Measurements from ENCODE around the gene FBXW7. TPM values are rescaled to one million over a fixed set of nuclear protein-coding genes. Genes with fewer than 3 reads are reported as not detected.

The FBXW7 gene
- polyA plus RNA-seq, 1 donor from 2014 or later = 55.7 TPM

DNA sequence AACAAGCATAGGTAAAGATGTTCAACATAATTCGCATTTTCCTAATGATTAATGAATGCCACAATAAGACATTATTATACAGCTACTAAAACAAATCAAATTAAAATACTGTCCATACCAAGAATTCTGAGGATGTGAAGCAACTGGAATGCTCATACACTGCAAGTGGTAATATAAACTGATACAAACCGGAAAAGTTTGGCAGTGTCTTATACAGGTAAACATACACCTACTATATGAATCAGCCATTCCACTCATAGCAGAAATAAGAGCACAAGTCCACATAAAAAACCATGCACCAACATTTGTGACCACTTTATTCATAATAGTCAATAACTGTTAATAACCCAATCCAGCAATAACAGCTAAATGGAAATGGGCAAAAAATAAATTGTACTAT, 79.3 kb downstream of the FBXW7 start:
- TF ChIP-seq TAF1 (IDR thresholded peaks at IDR 0.05; ENCODE audit: low read depth) = no peak
- TF ChIP-seq, protein P1, sequence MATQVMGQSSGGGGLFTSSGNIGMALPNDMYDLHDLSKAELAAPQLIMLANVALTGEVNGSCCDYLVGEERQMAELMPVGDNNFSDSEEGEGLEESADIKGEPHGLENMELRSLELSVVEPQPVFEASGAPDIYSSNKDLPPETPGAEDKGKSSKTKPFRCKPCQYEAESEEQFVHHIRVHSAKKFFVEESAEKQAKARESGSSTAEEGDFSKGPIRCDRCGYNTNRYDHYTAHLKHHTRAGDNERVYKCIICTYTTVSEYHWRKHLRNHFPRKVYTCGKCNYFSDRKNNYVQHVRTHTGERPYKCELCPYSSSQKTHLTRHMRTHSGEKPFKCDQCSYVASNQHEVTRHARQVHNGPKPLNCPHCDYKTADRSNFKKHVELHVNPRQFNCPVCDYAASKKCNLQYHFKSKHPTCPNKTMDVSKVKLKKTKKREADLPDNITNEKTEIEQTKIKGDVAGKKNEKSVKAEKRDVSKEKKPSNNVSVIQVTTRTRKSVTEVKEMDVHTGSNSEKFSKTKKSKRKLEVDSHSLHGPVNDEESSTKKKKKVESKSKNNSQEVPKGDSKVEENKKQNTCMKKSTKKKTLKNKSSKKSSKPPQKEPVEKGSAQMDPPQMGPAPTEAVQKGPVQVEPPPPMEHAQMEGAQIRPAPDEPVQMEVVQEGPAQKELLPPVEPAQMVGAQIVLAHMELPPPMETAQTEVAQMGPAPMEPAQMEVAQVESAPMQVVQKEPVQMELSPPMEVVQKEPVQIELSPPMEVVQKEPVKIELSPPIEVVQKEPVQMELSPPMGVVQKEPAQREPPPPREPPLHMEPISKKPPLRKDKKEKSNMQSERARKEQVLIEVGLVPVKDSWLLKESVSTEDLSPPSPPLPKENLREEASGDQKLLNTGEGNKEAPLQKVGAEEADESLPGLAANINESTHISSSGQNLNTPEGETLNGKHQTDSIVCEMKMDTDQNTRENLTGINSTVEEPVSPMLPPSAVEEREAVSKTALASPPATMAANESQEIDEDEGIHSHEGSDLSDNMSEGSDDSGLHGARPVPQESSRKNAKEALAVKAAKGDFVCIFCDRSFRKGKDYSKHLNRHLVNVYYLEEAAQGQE (IDR thresholded peaks at IDR 0.05; ENCODE audit: borderline replicate concordance) = no peak
- no peak for TF ChIP-seq EP300 (conservative IDR thresholded peaks at IDR 0.05; ENCODE audit: poor library complexity, severe bottlenecking)
- no peak for TF ChIP-seq POLR2AphosphoS5 (IDR thresholded peaks at IDR 0.05)
- TF ChIP-seq MXI1 (conservative IDR thresholded peaks at IDR 0.05; ENCODE audit: poor library complexity, severe bottlenecking) = no peak
- TF ChIP-seq, protein P2, sequence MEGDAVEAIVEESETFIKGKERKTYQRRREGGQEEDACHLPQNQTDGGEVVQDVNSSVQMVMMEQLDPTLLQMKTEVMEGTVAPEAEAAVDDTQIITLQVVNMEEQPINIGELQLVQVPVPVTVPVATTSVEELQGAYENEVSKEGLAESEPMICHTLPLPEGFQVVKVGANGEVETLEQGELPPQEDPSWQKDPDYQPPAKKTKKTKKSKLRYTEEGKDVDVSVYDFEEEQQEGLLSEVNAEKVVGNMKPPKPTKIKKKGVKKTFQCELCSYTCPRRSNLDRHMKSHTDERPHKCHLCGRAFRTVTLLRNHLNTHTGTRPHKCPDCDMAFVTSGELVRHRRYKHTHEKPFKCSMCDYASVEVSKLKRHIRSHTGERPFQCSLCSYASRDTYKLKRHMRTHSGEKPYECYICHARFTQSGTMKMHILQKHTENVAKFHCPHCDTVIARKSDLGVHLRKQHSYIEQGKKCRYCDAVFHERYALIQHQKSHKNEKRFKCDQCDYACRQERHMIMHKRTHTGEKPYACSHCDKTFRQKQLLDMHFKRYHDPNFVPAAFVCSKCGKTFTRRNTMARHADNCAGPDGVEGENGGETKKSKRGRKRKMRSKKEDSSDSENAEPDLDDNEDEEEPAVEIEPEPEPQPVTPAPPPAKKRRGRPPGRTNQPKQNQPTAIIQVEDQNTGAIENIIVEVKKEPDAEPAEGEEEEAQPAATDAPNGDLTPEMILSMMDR (IDR thresholded peaks at IDR 0.05; ENCODE audit: poor library complexity, severe bottlenecking) = no peak
- TF ChIP-seq EZH2 (IDR thresholded peaks at IDR 0.05; ENCODE audit: borderline replicate concordance, insufficient read depth, low read length, poor library complexity, severe bottlenecking) = no peak
- TF ChIP-seq SMC3 (conservative IDR thresholded peaks at IDR 0.05; ENCODE audit: poor library complexity) = no peak
- no peak for TF ChIP-seq RAD21 (conservative IDR thresholded peaks at IDR 0.05)
- Histone ChIP-seq H3K27me3 (ENCODE audit: insufficient read depth, low read depth, low read length) (no peaks in the 10 kb centered on the region), H3K9ac (ENCODE audit: low read length) (no peak overlapping the region), H3K27ac (ENCODE audit: low read length) (no peak overlapping the region), H3F3A (ENCODE audit: insufficient read depth, low read length, poor library complexity, severe bottlenecking) (no peaks in the 10 kb centered on the region), H4K20me1 (ENCODE audit: insufficient read depth) (no peaks in the 10 kb centered on the region), H3K4me3 (ENCODE audit: low read length) (no peak overlapping the region), H3K4me2 (ENCODE audit: low read length) (no peak overlapping the region), H3K9me3 (ENCODE audit: low read length) (no peaks in the 10 kb centered on the region), H3K36me3 (ENCODE audit: insufficient read depth, low read length) (no peaks in the 10 kb centered on the region), H2AFZ (ENCODE audit: low read depth, low read length) (no peak overlapping the region), H3K79me2 (replicated peaks; ENCODE audit: insufficient read depth, low read length) (peaks cover 15% of the 10 kb centered on the region), H3K9me2 (ENCODE audit: insufficient read depth, low read length) (no peaks in the 10 kb centered on the region)

DNA sequence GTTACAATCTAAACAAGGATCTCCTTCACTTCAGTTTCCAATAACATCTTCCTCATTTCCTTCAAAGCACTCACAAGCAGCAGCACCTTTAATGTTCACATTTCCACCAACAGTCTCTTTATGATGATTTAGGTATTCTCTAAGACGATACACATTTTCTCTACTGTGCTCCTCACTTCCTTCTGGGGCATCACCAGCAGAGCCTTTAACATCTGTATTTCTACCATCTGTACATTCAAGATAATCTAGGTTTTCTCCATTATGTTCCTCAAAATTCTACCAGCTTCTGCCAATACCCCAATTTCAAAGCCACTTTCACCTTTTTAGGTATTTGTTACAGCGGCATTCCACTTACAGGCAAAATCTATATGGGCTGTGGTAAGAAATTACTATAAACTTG, 80.6 kb downstream of the FBXW7 start:
- Histone ChIP-seq H3K9me3 (ENCODE audit: low read length) (no peaks in the 10 kb centered on the region), H3K9ac (ENCODE audit: low read length) (no peak overlapping the region), H3K27me3 (ENCODE audit: insufficient read depth, low read depth, low read length) (no peaks in the 10 kb centered on the region), H3K79me2 (replicated peaks; ENCODE audit: insufficient read depth, low read length) (peaks cover 15% of the 10 kb centered on the region), H4K20me1 (ENCODE audit: insufficient read depth) (no peaks in the 10 kb centered on the region), H2AFZ (ENCODE audit: low read depth, low read length) (no peak overlapping the region), H3K27ac (ENCODE audit: low read length) (no peak overlapping the region), H3F3A (ENCODE audit: insufficient read depth, low read length, poor library complexity, severe bottlenecking) (no peaks in the 10 kb centered on the region), H3K4me3 (ENCODE audit: low read length) (no peak overlapping the region), H3K36me3 (ENCODE audit: insufficient read depth, low read length) (no peaks in the 10 kb centered on the region), H3K4me2 (ENCODE audit: low read length) (no peak overlapping the region), H3K9me2 (ENCODE audit: insufficient read depth, low read length) (no peaks in the 10 kb centered on the region)
- no peak for TF ChIP-seq RAD21 (conservative IDR thresholded peaks at IDR 0.05)
- no peak for TF ChIP-seq EP300 (conservative IDR thresholded peaks at IDR 0.05; ENCODE audit: poor library complexity, severe bottlenecking)
- no peak for TF ChIP-seq MXI1 (conservative IDR thresholded peaks at IDR 0.05; ENCODE audit: poor library complexity, severe bottlenecking)
- no peak for TF ChIP-seq SMC3 (conservative IDR thresholded peaks at IDR 0.05; ENCODE audit: poor library complexity)
- TF ChIP-seq EZH2 (IDR thresholded peaks at IDR 0.05; ENCODE audit: borderline replicate concordance, insufficient read depth, low read length, poor library complexity, severe bottlenecking) = no peak
- TF ChIP-seq POLR2AphosphoS5 (IDR thresholded peaks at IDR 0.05) = no peak
- TF ChIP-seq TAF1 (IDR thresholded peaks at IDR 0.05; ENCODE audit: low read depth) = no peak
- TF ChIP-seq, protein P1 (IDR thresholded peaks at IDR 0.05; ENCODE audit: borderline replicate concordance) = no peak
- TF ChIP-seq, protein P2 (IDR thresholded peaks at IDR 0.05; ENCODE audit: poor library complexity, severe bottlenecking) = no peak

All from neural cell (in vitro differentiated cells).